NCI-H82 treated with DMSO at 0.1 percent for 48 hours (cell line): Measurements from ENCODE around the gene PTPRT.

ENCODE experiments used
- DNase-seq: peaks from one replicate; lab custom pipeline; 2025; ENCODE audit not compliant: unreplicated experiment; lab: John Stamatoyannopoulos, UW

Gene PTPRT

GRCh38 chr20:43189554-43190331, at the start of gene PTPRT:
TSS of gene PTPRT (minus strand) at chr20:43189906. CDS start at chr20:43189733, 173 bp downstream.
- no peak for DNase-seq

DNA sequence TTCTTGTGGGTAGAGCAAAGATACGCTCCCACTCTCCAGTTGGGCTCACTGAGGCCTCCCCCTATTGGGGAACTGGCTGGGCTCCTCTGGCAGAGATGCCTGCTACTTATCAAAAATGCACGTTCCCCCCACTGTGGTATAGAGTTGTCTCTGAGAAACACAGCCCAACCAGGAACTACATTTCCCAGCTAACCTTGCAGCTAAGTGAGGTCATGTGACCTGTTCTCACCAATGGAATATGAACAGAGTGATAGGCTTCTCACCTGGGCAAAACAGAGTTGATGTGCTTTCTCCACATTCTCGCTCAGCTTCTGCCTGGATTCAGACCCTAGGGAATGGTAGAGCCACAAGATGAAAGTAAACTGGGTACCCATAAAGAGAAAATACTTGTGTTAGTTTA, 49.1 kb upstream of the PTPRT start:
- no peak for DNase-seq

DNA sequence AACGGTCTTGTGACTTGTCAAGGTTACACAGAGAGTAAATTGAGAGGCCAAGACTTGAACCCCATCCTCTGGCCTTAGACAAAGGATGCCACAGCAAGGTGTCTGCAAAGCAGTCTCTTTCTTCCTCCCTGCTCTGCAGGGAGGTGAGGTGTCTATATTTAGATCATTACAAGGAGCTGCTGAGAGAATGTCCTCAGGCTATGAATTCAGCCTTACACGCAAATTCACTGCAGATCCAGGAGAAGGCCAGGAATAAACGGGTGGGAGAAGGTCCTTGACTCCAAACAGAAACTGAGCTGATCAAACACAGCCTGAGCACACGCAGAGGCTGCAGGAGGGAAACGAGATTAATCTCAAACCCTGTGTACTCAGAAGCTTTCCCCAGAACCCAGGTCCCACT, 48.6 kb upstream of the PTPRT start:
- no peak for DNase-seq

- peak; percentile 32 for DNase-seq
Measured at GRCh38 chr20:43237651-43238168, 48.0 kb upstream of the PTPRT start.

DNA sequence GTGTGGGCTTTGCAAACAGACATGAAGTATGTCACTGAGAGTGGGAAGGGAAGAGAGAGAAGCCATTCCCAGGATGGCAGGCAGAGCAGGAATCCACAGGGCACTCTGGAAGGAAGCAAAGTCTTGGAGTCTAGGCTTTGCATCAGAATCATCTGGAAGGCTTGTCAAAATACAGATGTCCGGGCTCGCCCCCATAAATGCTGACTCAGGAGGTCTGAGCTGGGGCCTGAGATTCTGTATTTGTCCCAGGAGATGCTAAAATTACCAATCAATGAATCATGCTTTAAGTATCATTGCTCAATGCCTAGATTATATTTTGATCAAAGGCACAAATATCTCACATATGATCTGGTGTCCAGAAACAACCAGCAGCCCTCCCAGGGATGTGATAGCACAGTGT, 46.3 kb upstream of the PTPRT start:
- no peak for DNase-seq

- DNase-seq = no peak
Measured at GRCh38 chr20:43231829-43232228, 42.1 kb upstream of the PTPRT start.

- no peak for DNase-seq
Measured at GRCh38 chr20:43229696-43230095, 40.0 kb upstream of the PTPRT start.

DNA sequence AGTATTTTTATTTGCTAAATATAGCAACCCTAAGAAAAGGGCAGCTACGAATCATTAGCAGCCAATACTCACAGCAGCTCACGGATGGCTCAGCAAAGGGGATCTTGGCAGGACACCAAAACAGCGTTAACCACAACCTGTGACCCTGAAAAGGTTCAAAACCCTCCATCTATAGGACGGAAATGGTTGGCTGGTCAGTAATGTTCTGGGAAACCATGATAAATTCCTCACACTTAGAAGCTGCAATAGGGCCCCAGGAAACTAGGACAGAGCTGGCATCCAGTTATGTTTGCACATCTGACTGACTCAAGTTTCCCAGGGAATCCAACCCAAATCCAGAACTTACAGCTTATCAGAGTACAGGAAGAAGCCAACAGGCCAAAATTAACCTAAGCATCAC, 30.9 kb upstream of the PTPRT start:
- DNase-seq = no peak

DNA sequence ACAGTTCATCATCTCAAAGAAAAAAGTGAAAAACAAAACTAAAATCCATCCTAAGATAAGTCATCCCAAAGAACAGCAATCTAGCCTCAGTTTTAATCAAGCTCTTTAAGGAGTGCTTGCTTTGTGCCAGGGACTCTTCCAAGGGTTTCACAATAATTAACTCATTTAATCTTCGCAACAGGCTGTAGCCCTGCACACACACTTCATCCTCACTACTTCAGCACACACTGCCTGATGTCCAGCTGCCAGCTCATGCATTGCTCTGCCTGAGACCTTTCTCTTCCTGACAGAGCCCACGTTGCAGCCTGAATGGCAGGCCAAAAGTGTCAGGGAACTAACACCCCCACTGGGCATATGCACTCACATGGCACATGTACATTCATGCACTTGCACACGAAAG, 21.2 kb upstream of the PTPRT start:
- DNase-seq = no peak

GRCh38 chr20:43209831-43210230, 20.1 kb upstream of the PTPRT start:
- DNase-seq = no peak

- no peak for DNase-seq
Measured at GRCh38 chr20:43205699-43206098, 16.0 kb upstream of the PTPRT start.

DNA sequence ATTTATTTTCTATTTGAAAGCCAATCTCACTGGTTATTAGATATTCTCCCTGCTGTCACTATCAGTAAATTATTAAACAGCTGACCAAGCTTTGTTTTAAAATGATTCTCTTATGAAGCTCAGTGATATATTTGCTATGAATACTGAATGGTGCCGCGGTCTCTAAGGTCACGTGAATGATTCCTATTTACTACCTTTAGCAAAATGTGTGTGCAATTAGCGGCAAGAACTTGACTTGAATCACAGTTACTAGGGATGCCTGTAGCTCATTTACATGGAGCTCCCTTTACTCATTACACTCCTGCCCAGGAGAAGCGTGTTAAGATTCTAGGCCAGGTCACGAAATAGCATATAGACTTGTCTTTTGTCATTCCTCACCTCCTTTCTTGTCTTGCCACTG, 12.4 kb upstream of the PTPRT start:
- DNase-seq = no peak

- DNase-seq = no peak
Measured at GRCh38 chr20:43198607-43199006, 8.9 kb upstream of the PTPRT start.

DNA sequence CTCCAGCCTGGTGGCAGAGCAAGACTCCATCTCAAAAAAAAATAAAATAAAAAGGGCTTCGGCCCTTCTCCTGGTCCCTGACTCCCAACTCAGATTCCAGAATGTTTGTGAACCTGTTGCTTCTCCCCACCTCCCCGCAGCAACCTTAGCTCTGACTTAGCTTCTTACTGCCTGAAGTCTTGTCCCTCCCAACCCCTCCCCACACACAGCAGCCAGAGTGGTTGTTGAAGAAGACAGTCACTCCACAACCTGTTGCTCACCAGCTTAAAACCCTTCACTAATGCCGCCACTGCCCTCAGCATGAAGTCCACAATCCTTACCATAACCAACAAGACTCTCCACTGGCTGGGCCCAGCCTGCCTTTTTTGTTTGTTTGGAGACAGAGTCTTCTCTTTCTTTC, 6.5 kb upstream of the PTPRT start:
- DNase-seq = no peak

- DNase-seq = no peak
Measured at GRCh38 chr20:43194137-43194536, 4.4 kb upstream of the PTPRT start.

DNA sequence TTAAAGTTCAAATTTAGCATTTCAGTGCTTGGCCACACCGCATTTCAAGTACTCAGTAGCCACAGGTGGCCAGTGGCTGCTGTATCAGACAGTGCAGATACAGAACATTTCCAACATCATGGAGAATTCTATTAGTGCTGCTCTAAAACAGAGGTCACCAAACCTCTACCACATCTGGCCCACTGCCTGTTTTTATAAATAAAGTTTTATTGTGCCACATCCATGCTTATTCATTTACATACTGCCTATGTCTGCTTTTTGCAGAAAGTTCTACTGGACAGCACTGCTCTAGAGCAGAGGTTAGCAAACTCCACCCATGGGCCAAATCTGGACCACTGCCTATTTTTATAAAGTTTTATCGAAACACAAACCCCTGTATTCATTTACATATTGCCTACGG, 3.7 kb upstream of the PTPRT start:
- DNase-seq = no peak

- no peak for DNase-seq
Measured at GRCh38 chr20:43191946-43192863, 2.5 kb upstream of the PTPRT start.

GRCh38 chr20:43191143-43191542, 1.4 kb upstream of the PTPRT start:
- DNase-seq = no peak

DNA sequence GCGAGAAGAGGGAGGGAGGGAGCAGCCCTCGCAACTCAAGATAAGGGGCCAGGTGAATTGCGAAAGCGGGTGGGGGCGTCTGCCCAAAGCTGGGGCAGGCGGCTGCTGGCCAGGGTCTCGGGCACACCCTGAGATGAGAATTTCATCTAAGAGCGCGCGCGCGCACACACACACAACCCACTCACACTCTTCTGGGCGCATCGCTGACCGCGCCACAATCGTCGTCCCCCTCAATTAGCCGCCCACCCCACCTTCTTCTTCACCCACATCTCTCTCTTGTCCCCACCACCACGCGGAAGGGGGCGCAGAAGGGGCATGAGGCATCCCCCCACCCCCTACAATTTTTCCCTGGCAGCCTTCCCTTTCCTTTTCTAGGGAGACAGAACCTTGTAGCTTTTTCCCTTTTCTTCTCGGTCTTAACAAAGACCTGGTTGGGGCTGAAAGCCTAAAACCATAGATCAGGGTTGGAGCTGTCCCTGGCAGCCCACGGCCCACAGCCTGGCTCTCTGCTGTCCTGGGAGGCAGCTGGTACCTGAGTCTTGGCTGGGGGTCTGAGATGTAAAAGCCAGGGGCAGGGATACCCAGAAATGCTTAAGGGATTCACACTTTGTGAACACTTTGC, 737 bp upstream of the PTPRT start:
- DNase-seq = no peak

DNA sequence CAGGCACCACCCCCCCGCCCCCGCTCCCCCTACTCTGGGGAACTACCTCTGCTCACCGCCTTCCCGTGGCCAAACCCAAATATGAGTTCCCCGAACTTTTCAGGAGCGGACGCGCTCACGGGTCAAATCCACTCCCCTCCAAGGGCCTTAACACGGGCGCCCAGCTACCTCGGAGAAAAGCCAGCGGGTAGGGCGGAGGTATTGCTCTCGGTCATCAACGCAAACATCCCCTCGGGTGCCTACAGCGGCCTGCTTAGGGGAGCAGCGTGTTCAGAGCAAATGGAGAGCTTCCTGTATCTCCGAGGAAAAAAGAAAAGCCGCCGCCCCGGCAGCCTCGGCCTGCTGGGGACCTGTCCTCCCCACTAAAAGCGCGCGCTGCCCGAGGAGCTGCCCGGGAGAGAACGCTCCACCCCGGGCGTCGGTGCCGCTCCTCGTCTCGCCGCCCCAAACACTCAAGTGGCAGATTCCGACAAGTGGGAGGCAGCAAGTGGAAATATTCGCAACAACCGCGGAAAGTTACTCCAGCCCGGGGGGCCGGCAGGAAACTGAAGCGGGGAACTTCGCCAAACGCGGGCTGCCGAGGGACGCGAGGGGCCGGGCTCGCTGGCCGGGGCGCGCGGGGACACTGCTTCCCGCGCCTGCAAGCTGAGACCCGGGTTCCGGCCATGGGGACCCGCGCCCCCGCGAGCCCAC, 699 bp downstream of the PTPRT start:
- no peak for DNase-seq

DNA sequence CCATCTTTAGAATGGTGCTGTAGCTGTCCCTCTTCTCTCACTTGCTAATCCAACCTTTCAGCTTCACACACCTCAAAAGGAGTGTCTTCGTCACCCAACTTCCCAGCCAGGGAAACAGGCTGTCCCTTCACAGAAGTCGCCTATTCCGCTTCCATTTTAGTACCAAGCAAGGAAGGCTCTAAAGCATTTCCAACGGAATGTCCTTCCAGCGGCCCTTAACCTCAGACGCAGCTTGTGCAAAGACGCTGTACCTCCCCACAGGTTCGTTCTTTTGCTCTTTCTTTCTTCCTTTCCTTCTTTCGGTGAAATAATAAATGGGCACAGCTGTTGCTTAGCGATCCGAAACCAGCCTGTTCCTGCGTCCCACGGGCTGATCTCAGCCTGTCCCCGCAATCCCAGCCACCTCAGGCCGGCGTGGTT, 1.5 kb downstream of the PTPRT start:
- DNase-seq = no peak
